NK-92 treated with Interleukin-12 subunit alpha and Interleukin-12 subunit beta, amount 100 ng/mL, for 24 hours (cell line): ENCODE data around the gene SETSIP.
"Not testable (repeated sequence)": the region's sequence is repeated elsewhere in the genome, so short reads cannot be mapped to it uniquely, and the experiment has no call there.

ENCODE experiments used
- DNase-seq: peaks from one replicate; lab custom pipeline; 2025; lab: John Stamatoyannopoulos, UW

Gene SETSIP

GRCh38 chr1:92051948-92052347 lies 23.3 kb downstream of the SETSIP start:
- no peak for DNase-seq

- DNase-seq, result no peak
Measured at GRCh38 chr1:92045766-92046495, 29.3 kb downstream of the SETSIP start.

GRCh38 chr1:92043621-92044020 lies 31.6 kb downstream of the SETSIP start:
- no peak for DNase-seq

DNA sequence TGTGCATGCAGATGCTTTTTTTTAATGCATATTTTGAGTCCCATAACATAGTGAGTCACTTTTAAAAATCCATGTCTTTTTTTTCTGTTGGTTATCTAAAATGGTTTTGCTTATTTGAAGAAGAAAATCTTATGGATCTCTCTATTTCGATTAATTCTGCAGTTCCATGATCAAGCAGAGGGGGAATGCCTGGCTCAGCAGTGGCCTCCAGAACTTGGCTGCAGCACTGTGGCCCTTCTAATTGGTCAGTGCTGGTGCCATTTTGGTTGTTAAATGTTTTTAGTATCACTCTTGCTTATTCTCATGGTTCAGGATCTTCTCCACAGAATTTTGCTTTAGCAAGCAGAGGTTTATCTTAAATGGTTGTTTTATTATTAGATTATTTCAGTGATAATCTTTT lies 34.2 kb downstream of the SETSIP start:
- DNase-seq, result no peak

DNA sequence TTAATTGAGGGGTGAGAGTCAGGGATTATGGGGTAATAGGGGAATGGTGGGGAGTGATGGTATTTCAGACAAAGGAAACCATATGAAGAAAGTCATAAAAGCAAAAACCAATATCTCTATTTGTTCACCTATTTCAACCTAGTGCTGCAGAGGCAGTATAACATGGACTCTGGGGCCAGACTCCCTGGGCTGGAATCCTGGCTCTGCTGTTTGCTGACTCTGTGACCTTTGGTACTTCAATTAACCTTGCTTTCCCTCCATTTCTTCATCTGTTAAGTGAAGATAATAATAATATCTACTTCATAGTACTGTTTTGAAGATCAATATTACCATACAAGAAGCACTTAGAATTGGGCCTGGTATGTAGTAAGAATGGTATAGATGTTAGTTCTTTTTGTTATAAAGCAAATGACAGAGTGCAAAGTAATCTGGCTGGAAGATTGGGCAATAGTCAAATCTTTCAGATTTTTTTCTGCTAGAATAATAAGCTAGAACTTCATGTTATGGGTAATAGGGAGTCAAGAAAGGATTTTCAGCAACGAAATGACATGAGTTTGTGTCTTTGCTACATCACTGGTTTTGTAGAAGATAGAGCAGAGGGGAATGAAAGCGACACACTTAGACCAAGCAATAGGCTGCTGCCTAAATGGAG lies 36.4 kb downstream of the SETSIP start:
- DNase-seq, result no peak

GRCh38 chr1:92037400-92037799 lies 37.8 kb downstream of the SETSIP start:
- DNase-seq, result no peak

DNA sequence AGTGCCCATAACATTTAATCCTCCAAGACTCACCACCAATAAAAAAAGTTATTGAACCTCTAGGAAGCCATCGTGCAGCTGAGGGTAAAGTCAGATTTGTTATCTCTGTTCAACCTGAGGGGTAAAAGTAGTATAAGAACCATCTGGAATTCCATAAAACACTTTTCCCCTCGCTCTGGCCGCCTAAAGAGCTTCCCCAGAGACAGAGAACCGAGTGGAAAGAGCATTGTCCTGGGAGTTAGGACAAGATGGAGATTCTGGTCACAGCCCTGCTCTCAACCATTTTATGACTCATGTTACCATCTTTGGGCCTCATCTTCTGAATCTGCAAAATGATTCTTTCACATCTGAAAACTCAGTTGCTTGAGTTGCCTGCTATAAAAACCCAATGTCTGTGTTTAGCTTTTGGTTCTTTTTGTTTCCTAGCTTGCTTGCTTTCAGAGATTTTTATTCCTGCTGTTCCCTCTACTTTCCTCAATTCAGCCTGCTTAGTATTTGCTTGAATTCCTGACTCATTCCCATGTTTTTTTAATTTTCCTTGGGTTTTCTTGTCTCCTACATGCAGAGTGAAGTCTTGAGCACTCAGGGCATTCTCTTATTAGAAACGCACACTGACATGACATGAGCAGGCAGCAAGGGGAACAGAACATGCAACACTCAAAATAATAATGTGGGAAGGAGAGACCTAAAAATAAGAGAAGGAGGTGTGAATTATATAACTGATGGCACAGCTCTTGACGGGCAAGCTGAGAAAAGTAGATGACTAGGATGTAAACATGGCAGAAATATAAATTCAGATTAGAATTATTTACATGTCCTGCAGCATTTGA lies 43.7 kb downstream of the SETSIP start:
- no peak for DNase-seq

- DNase-seq, result no peak
Measured at GRCh38 chr1:92030656-92031107, 44.5 kb downstream of the SETSIP start.

- no peak for DNase-seq
Measured at GRCh38 chr1:92029241-92029922, 45.8 kb downstream of the SETSIP start.

- no peak for DNase-seq
Measured at GRCh38 chr1:92026806-92027205, 48.4 kb downstream of the SETSIP start.

GRCh38 chr1:92026042-92026441 lies 49.2 kb downstream of the SETSIP start:
- DNase-seq, result not testable (repeated sequence)
